IMR-90 (cell line): ENCODE data around the gene ITGB4.

Experiments
- CTCF ChIP-seq: conservative IDR thresholded peaks from 2 replicates; pipeline ENCODE4 v1.5.1; 2012; ENCODE audit warnings: mild to moderate bottlenecking, low read depth, low read length, improper control_type of control experiment
- MAFK ChIP-seq: IDR thresholded peaks from 2 replicates; pipeline ENCODE4 v1.6.1; 2012; ENCODE audit warnings: low read depth, low read length, improper control_type of control experiment
- MAZ ChIP-seq: IDR thresholded peaks from 2 replicates; pipeline ENCODE4 v1.6.1; 2012; ENCODE audit warnings: low read depth, mild to moderate bottlenecking, low read length, improper control_type of control experiment, moderate library complexity, borderline replicate concordance
- POLR2A ChIP-seq: IDR thresholded peaks from 2 replicates; pipeline ENCODE4 v1.6.1; 2012; ENCODE audit warnings: mild to moderate bottlenecking, low read depth, low read length

- TF ChIP-seq CTCF: no peak
- peak; percentile 41 for TF ChIP-seq POLR2A
- peak; percentile 26; the same call in 1 of the 2 replicates for TF ChIP-seq MAFK
- peak; percentile 88 for TF ChIP-seq MAZ
Observed at GRCh38 chr17:75785016-75785890, 64.0 kb downstream of the ITGB4 start.
